ENCODE measurements around the gene DLST.
A peak's percentile ranks its signal among the peaks of the same experiment; 100 is the strongest.

Gene DLST

GRCh38 chr14:74913393-74913910, 31.7 kb downstream of the DLST start:
- TF ChIP-seq CTCF (IDR thresholded peaks at IDR 0.05) = no peak
- TF ChIP-seq ZFX (IDR thresholded peaks at IDR 0.05; ENCODE audit: borderline replicate concordance) = no peak
- no peak overlapping the region for H3K27ac ChIP-seq

DNA sequence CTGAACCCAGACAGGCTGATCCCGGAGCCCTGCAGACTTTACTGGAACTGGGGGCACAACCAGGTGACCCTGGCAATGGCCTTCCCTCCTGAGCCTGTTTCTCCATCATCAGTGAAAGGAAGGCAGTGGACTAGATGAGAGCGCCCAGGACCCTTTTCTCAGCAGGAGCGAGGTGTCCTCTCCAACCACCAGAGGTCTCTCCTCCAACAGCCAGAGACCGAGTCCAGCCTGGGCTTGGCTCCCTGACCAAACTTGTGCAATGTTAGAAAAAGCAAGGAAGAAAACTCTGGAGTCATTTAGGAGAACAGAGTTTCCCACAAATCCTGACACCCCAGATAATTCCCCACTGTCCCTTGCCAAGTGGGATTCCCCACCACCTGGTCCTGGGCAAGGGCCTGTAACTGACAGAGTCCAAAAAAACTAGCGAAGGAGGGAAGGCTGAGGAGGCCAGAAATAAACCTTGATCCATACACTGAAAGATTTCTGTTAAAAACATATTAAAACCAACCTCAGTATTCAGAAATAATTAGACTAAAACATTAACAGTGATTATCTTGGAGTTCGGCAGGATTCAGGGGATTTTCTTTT, 32.4 kb downstream of the DLST start:
- TF ChIP-seq CTCF (IDR thresholded peaks at IDR 0.05) = peak; percentile 71
- no peak for TF ChIP-seq ZFX (IDR thresholded peaks at IDR 0.05; ENCODE audit: borderline replicate concordance)
- H3K27ac ChIP-seq = no peak overlapping the region

- no peak overlapping the region for H3K27ac ChIP-seq
- TF ChIP-seq CTCF (IDR thresholded peaks at IDR 0.05) = no peak
- no peak for TF ChIP-seq ZFX (IDR thresholded peaks at IDR 0.05; ENCODE audit: borderline replicate concordance)
These were observed 33.7 kb downstream of the DLST start for GRCh38 chr14:74915426-74915825.

DNA sequence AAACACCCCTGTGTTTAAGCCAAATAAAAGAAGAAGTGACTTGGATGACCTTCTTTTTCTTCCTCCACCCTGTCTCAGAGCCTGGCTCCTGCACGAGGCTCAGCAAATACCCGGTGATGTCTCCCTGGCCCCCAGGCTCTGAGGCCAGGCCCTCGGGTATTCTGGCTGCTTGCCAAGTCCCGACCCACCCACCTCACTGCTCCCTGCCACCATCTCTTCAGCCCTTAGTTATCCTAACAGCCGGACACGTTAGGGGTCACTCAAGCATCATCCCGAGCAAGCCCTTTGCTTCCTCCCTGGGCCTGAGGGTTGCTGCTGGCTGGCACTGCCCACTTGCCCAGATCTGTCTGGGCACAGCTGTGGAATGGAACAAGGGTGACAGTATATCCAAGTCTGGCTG, 34.1 kb downstream of the DLST start:
- no peak for TF ChIP-seq CTCF (IDR thresholded peaks at IDR 0.05)
- TF ChIP-seq ZFX (IDR thresholded peaks at IDR 0.05; ENCODE audit: borderline replicate concordance) = no peak
- H3K27ac ChIP-seq = no peak overlapping the region

DNA sequence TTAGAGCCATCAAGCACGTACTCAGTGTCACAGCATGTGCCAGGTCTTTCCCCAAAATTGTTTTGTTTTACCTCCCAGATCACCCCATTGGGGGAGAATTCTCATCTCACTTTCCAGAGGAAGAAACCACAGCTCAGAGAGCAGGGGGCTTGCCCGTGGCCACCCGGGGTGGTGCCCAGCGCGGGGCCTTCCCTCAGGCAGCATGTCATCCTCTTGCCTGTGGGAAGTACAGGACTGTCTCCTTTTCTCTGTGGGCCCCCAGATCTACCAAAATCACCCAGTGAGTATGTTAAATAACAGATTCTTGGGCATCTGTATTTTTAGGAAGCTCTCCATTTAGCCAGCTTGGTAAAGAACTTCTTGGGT, 35.4 kb downstream of the DLST start:
- H3K27ac ChIP-seq = no peak overlapping the region
- TF ChIP-seq ZFX (IDR thresholded peaks at IDR 0.05; ENCODE audit: borderline replicate concordance) = no peak
- TF ChIP-seq CTCF (IDR thresholded peaks at IDR 0.05) = no peak

DNA sequence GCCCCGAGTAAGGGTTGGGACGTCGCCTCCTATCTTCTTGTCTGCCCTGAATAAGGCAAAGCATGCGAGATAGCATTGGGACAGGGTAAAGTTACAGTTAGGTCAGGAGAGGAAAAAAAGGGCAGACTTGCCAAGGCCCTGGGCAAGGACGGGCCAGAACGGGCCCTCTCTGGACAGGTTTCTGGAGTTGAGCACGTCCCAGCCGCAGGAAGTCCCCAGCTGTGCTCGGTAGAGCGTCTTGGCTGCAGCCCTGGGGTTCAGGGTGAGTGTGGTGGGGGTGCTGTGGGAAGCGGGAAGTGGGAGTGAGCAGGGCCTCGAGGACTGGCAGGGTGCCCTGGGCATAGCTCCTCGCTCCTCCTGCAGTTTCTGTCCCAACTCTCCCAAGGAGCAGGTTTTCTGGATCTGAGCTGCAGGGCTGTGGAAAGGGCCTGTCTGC, 35.9 kb downstream of the DLST start:
- no peak overlapping the region for H3K27ac ChIP-seq
- no peak for TF ChIP-seq CTCF (IDR thresholded peaks at IDR 0.05)
- no peak for TF ChIP-seq ZFX (IDR thresholded peaks at IDR 0.05; ENCODE audit: borderline replicate concordance)

- H3K27ac ChIP-seq = no peak overlapping the region
- TF ChIP-seq CTCF (IDR thresholded peaks at IDR 0.05) = no peak
- no peak for TF ChIP-seq ZFX (IDR thresholded peaks at IDR 0.05; ENCODE audit: borderline replicate concordance)
These were observed 36.7 kb downstream of the DLST start for GRCh38 chr14:74918380-74918779.
